Esophagus muscularis mucosa (tissue), 4 donors: ENCODE results near the gene SRPK3. TPM values are rescaled to one million over a fixed set of nuclear protein-coding genes. Genes with fewer than 3 reads are reported as not detected.

ENCODE experiments used
- DNase-seq: peaks from one replicate; pipeline ENCODE4 v3.0.0-alpha.2; 2017; ENCODE audit errors: extremely low spot score
- H3K27ac ChIP-seq, 4 donors: fragments of 200-600 bp; sonication (generic); replicated peaks in 1 of 4; 1 replicate in 3 of 4; 2 replicates in 1 of 4; pipeline ENCODE4 v1.5.1; 2016 to 2019; ENCODE audit warnings: mild to moderate bottlenecking in 1 of 4
- H3K27me3 ChIP-seq, 4 donors: fragments of 200-600 bp; sonication (generic); one replicate each; pipeline versions ENCODE4 v1.5.1 to v1.6.0; 2016 to 2019
- H3K36me3 ChIP-seq, 4 donors: fragments of 200-600 bp; sonication (generic); one replicate each; pipeline ENCODE4 v1.5.1; 2016 to 2019
- H3K4me1 ChIP-seq, 4 donors: fragments of 200-600 bp; sonication (generic); one replicate each; pipeline ENCODE4 v1.5.1; 2016 to 2019
- H3K4me3 ChIP-seq, 4 donors: fragments of 200-600 bp; sonication (generic); 1 replicate in 2 of 4; 2 replicates in 2 of 4; pipeline ENCODE4 v1.5.1; 2016 to 2019; ENCODE audit warnings: mild to moderate bottlenecking in 4 of 4, moderate library complexity in 1 of 4
- H3K9me3 ChIP-seq, 4 donors: fragments of 200-600 bp; sonication (generic); 1 replicate in 3 of 4; 2 replicates in 1 of 4; pipeline ENCODE4 v1.5.1; 2016 to 2019
- EP300 ChIP-seq: sonication (generic); formaldehyde crosslinking; IDR thresholded peaks from one replicate; pipeline ENCODE4 v1.6.1; 2017; ENCODE audit warnings: antibody characterized with exemption
- POLR2A ChIP-seq: fragments of 450-650 bp; IDR thresholded peaks from one replicate; pipeline ENCODE4 v1.6.1; 2017; ENCODE audit warnings: antibody characterized with exemption, moderate library complexity, mild to moderate bottlenecking, low read depth
- POLR2AphosphoS5 ChIP-seq, 2 donors: sonication (generic); formaldehyde crosslinking; IDR thresholded peaks; one replicate each; pipeline ENCODE4 v1.6.1; 2017; ENCODE audit warnings: antibody characterized with exemption in 2 of 2
- WGBS: methylation state at CpG from one replicate; pipeline ENCODE4 v1.1.5; 2018; 5-methylcytosine and 5-hydroxymethylcytosine counted together
- intact Hi-C: fragments of 100-400 bp; cut with DNase I; formaldehyde crosslinking; loops from one replicate; pipeline ENCODE4 v1.15.1; 2023
- total RNA-seq, 4 donors: library from RNA; depleted of rRNA; stranded (reverse); fragments of >200 nt; gene quantifications; one replicate each; pipeline versions ENCODE4 v1.1.0 to v1.2.1, GENCODE V29; 2016
- TF ChIP-seq, protein P1 (sequence below), 3 experiments: fragments of 200-600 bp in 2 of 3; fragments of 450-650 bp in 1 of 3; sonication (generic) in 2 of 3; IDR thresholded peaks; one replicate each; pipeline ENCODE4 v1.5.1; 2017 to 2019; ENCODE audit warnings: antibody characterized with exemption in 3 of 3, mild to moderate bottlenecking in 2 of 3, moderate library complexity in 1 of 3

SRPK3 gene
- total RNA-seq, 4 donors from 2014 or later = 0.52 to 2.2 (median 1.1) TPM

DNA sequence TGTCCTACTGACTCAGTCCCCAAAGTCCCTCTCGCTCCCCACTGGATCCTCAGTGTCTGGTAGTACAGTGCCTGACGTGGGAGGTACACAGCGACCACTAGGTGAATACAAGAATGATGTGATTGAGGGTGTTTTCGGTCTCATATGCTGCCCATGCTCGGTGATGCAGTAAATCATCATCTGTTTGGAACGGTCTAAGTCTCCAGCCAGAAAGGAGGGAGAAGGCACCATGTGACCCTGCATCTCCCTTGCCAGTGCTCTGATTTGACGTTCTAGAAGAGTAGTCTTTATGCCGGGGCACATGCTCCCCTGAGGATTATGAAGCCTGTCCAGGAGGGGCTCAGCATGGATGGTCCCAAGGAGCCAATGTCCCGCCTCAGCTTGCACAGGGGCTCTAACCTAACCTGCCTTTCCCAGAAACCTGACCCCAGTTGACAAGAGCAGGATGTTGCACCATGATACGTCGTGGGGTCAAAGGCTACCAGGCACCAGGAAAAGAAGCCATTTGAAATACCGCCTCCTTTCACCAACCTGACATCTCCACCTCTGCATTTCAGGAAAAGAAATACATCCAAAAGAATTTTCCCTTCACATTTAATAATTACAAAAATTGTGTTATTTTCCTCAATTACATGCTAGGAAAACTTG, 30.6 kb upstream of the SRPK3 start:
- Histone ChIP-seq H3K27me3 (no peaks in the 10 kb centered on the region), H3K27ac (no peak overlapping the region), H3K4me1 (no peaks in the 10 kb centered on the region), H3K4me3 (no peak overlapping the region), H3K36me3 (no peaks in the 10 kb centered on the region), H3K9me3 (no peaks in the 10 kb centered on the region)
- TF ChIP-seq, protein P1, sequence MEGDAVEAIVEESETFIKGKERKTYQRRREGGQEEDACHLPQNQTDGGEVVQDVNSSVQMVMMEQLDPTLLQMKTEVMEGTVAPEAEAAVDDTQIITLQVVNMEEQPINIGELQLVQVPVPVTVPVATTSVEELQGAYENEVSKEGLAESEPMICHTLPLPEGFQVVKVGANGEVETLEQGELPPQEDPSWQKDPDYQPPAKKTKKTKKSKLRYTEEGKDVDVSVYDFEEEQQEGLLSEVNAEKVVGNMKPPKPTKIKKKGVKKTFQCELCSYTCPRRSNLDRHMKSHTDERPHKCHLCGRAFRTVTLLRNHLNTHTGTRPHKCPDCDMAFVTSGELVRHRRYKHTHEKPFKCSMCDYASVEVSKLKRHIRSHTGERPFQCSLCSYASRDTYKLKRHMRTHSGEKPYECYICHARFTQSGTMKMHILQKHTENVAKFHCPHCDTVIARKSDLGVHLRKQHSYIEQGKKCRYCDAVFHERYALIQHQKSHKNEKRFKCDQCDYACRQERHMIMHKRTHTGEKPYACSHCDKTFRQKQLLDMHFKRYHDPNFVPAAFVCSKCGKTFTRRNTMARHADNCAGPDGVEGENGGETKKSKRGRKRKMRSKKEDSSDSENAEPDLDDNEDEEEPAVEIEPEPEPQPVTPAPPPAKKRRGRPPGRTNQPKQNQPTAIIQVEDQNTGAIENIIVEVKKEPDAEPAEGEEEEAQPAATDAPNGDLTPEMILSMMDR (IDR thresholded peaks at IDR 0.05) = no peak
- TF ChIP-seq POLR2A (no peak), EP300 (no peak), POLR2AphosphoS5 (IDR thresholded peaks at IDR 0.05) (no peak)
- DNase-seq = no peak
- intact Hi-C loops = no loop called here
- WGBS = 75% methylated on average over 12 of the region's 12 CpGs

DNA sequence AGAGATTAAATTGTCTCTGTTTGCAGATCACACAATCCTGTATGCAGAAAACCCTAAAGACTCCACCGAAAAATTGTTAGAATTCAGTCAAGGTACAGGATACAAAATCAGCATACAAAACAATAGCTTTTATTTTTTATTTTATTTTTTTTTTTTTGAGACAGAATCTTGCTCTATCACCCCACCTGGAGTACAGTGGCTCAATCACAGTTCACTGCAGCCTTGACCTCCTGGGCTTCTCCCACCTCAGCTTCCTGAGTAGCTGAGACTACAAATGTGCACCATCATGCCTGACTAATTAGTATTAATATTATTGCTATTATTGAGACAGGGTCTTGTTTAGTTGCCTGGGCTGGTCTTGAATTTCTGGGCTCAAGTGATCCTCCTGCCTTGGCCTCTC, 25.7 kb upstream of the SRPK3 start:
- TF ChIP-seq EP300 = no peak
- no peak for TF ChIP-seq POLR2AphosphoS5 (IDR thresholded peaks at IDR 0.05)
- TF ChIP-seq, protein P1 (IDR thresholded peaks at IDR 0.05) = no peak
- TF ChIP-seq POLR2A = no peak
- Histone ChIP-seq H3K4me3 (no peak overlapping the region), H3K9me3 (peaks cover 0 to 5% (median 0%) of the 10 kb centered on the region in 4 donors), H3K4me1 (no peaks in the 10 kb centered on the region), H3K36me3 (no peaks in the 10 kb centered on the region), H3K27me3 (no peaks in the 10 kb centered on the region), H3K27ac (no peak overlapping the region)
- DNase-seq = no peak
- WGBS = 86% methylated on average over 1 of the region's 1 CpG
- intact Hi-C loops = no loop called here

DNA sequence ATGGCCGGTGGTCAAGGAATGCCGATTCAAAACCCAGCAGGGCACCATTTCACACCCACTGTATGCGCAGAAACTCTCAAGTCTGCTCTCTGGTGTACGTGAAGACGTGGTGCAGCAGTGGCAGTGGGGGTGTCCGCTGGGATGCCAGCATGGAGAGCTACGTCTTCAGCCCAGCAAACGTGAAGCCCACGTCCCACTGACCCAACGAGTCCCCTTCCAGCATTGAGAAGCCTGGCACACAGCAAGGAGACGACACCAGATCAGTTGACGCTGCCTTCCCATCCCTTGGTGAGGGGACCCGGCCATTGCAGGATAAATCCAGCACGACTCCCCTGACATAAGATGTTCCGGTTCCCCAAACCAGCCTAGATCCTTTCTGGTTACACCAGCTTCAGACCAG, 19.0 kb upstream of the SRPK3 start:
- H3K4me1 ChIP-seq = peaks cover 19 to 30% (median 29%) of the 10 kb centered on the region in 4 donors
- 87% methylated on average over 11 of the region's 15 CpGs for WGBS
- intact Hi-C loops = no loop called here
- peaks cover 0 to 4% (median 0%) of the 10 kb centered on the region in 4 donors for H3K9me3 ChIP-seq
- H3K27ac ChIP-seq = no peak overlapping the region
- no peak overlapping the region for H3K4me3 ChIP-seq
- no peaks in the 10 kb centered on the region for H3K27me3 ChIP-seq
- TF ChIP-seq POLR2AphosphoS5 (IDR thresholded peaks at IDR 0.05) = no peak
- TF ChIP-seq POLR2A = no peak
- TF ChIP-seq, protein P1 (IDR thresholded peaks at IDR 0.05) = no peak
- no peak for TF ChIP-seq EP300
- no peak for DNase-seq
- no peaks in the 10 kb centered on the region for H3K36me3 ChIP-seq

- WGBS = 93% methylated on average over 12 of the region's 14 CpGs
- Histone ChIP-seq H3K27me3 (no peaks in the 10 kb centered on the region), H3K4me3 (no peak overlapping the region), H3K27ac (no peak overlapping the region), H3K36me3 (no peaks in the 10 kb centered on the region), H3K9me3 (no peaks in the 10 kb centered on the region), H3K4me1 (peaks cover 19 to 38% (median 33%) of the 10 kb centered on the region in 4 donors)
- intact Hi-C loops = no loop called here
- no peak for DNase-seq
- TF ChIP-seq, protein P1 (IDR thresholded peaks at IDR 0.05) = no peak
- TF ChIP-seq POLR2AphosphoS5 (IDR thresholded peaks at IDR 0.05) (no peak), EP300 (no peak), POLR2A (no peak)
Observed at GRCh38 chrX:153762626-153763173, 18.1 kb upstream of the SRPK3 start.
